OCI-M1 (cell line): ENCODE measurements around the gene ZNF217.
"Not testable (repeated sequence)": the region's sequence is repeated elsewhere in the genome, so short reads cannot be mapped to it uniquely, and the experiment has no call there.

Experiments used
- DNase-seq: peaks from one replicate; lab custom pipeline; 2025; lab: John Stamatoyannopoulos, UW

Gene ZNF217

GRCh38 chr20:53532654-53533312 lies 60.9 kb downstream of the ZNF217 start:
- peak; percentile 7 for DNase-seq

- DNase-seq = no peak
These were observed 63.2 kb downstream of the ZNF217 start for GRCh38 chr20:53530440-53530839.

GRCh38 chr20:53529658-53530057 lies 64.0 kb downstream of the ZNF217 start:
- no peak for DNase-seq

GRCh38 chr20:53527196-53527595 lies 66.4 kb downstream of the ZNF217 start:
- DNase-seq = no peak

- no peak for DNase-seq
These were observed 68.9 kb downstream of the ZNF217 start for GRCh38 chr20:53524589-53525312.

GRCh38 chr20:53523615-53524014 lies 70.0 kb downstream of the ZNF217 start:
- DNase-seq = not testable (repeated sequence)

- DNase-seq = no peak
These were observed 70.9 kb downstream of the ZNF217 start for GRCh38 chr20:53522696-53523095.

GRCh38 chr20:53522026-53522425 lies 71.6 kb downstream of the ZNF217 start:
- DNase-seq = no peak

- not testable (repeated sequence) for DNase-seq
These were observed 72.2 kb downstream of the ZNF217 start for GRCh38 chr20:53521421-53521820.

GRCh38 chr20:53517146-53517545 lies 76.5 kb downstream of the ZNF217 start:
- peak; percentile 34 for DNase-seq
